Right renal cortex interstitium (tissue), 3 donors: ENCODE results near the gene IQSEC3. TPM values are rescaled to one million over a fixed set of nuclear protein-coding genes. Genes with fewer than 3 reads are reported as not detected.
"Not testable (repeated sequence)": the region's sequence is repeated elsewhere in the genome, so short reads cannot be mapped to it uniquely, and the experiment has no call there.

Experiments used
- DNase-seq, 3 donors: peaks; one replicate each; pipeline ENCODE4 v3.0.0-alpha.2; 2013; ENCODE audit warnings: low read depth in 3 of 3, low spot score in 2 of 3
- polyA plus RNA-seq, 3 donors: library from polyadenylated mRNA; unstranded; fragments of 120-200 nt; gene quantifications; one replicate each; pipeline ENCODE4 v1.2.1, GENCODE V29; 2013; ENCODE audit not compliant: insufficient read length in 3 of 3

Gene IQSEC3
- polyA plus RNA-seq, 3 donors: 4.5 to 6.7 (median 5.7) TPM

GRCh38 chr12:210277-211141, 143.9 kb downstream of the IQSEC3 start:
- DNase-seq: no peak

GRCh38 chr12:211142-211465, 144.5 kb downstream of the IQSEC3 start:
- DNase-seq: no peak

GRCh38 chr12:211639-212414, 145.3 kb downstream of the IQSEC3 start:
- DNase-seq: no peak

GRCh38 chr12:212415-212714, 145.8 kb downstream of the IQSEC3 start:
- no peak for DNase-seq

GRCh38 chr12:212715-213526, 146.4 kb downstream of the IQSEC3 start:
- DNase-seq: no peak

- DNase-seq: no peak
Measured at GRCh38 chr12:213527-213932, 147.0 kb downstream of the IQSEC3 start.

GRCh38 chr12:214003-214741, 147.6 kb downstream of the IQSEC3 start, which contains the start of gene SLC6A12:
TSS of gene SLC6A12 (minus strand) at chr12:214157. CDS start at chr12:209986, 4,171 bp downstream.
- DNase-seq: no peak

GRCh38 chr12:215116-215515, 148.5 kb downstream of the IQSEC3 start:
- DNase-seq: no peak

GRCh38 chr12:217029-217428, 150.5 kb downstream of the IQSEC3 start:
- DNase-seq: not testable (repeated sequence)

GRCh38 chr12:218221-218620, 151.7 kb downstream of the IQSEC3 start:
- DNase-seq: no peak

- DNase-seq: no peak
Measured at GRCh38 chr12:218728-219590, 152.4 kb downstream of the IQSEC3 start.

- DNase-seq: no peak
Measured at GRCh38 chr12:219891-220352, 153.4 kb downstream of the IQSEC3 start.

- no peak for DNase-seq
Measured at GRCh38 chr12:220491-220890, 153.9 kb downstream of the IQSEC3 start.

GRCh38 chr12:220946-221550, 154.5 kb downstream of the IQSEC3 start:
- no peak for DNase-seq

- DNase-seq: no peak
Measured at GRCh38 chr12:221736-222135, 155.2 kb downstream of the IQSEC3 start.

GRCh38 chr12:223841-224240, 157.3 kb downstream of the IQSEC3 start:
- DNase-seq: no peak

GRCh38 chr12:224330-224729, 157.8 kb downstream of the IQSEC3 start:
- DNase-seq: no peak

- DNase-seq: no peak
Measured at GRCh38 chr12:225012-225411, 158.4 kb downstream of the IQSEC3 start.

GRCh38 chr12:226401-226800, 159.8 kb downstream of the IQSEC3 start:
- DNase-seq: no peak
